ENCODE results near the gene TNFAIP8. TPM values are rescaled to one million over a fixed set of nuclear protein-coding genes. Genes with fewer than 3 reads are reported as not detected.

TNFAIP8 gene
- total and polyA plus RNA-seq, 2 experiments from 2014 or later = 10.6 to 29.2 TPM

- TF ChIP-seq, protein P1, sequence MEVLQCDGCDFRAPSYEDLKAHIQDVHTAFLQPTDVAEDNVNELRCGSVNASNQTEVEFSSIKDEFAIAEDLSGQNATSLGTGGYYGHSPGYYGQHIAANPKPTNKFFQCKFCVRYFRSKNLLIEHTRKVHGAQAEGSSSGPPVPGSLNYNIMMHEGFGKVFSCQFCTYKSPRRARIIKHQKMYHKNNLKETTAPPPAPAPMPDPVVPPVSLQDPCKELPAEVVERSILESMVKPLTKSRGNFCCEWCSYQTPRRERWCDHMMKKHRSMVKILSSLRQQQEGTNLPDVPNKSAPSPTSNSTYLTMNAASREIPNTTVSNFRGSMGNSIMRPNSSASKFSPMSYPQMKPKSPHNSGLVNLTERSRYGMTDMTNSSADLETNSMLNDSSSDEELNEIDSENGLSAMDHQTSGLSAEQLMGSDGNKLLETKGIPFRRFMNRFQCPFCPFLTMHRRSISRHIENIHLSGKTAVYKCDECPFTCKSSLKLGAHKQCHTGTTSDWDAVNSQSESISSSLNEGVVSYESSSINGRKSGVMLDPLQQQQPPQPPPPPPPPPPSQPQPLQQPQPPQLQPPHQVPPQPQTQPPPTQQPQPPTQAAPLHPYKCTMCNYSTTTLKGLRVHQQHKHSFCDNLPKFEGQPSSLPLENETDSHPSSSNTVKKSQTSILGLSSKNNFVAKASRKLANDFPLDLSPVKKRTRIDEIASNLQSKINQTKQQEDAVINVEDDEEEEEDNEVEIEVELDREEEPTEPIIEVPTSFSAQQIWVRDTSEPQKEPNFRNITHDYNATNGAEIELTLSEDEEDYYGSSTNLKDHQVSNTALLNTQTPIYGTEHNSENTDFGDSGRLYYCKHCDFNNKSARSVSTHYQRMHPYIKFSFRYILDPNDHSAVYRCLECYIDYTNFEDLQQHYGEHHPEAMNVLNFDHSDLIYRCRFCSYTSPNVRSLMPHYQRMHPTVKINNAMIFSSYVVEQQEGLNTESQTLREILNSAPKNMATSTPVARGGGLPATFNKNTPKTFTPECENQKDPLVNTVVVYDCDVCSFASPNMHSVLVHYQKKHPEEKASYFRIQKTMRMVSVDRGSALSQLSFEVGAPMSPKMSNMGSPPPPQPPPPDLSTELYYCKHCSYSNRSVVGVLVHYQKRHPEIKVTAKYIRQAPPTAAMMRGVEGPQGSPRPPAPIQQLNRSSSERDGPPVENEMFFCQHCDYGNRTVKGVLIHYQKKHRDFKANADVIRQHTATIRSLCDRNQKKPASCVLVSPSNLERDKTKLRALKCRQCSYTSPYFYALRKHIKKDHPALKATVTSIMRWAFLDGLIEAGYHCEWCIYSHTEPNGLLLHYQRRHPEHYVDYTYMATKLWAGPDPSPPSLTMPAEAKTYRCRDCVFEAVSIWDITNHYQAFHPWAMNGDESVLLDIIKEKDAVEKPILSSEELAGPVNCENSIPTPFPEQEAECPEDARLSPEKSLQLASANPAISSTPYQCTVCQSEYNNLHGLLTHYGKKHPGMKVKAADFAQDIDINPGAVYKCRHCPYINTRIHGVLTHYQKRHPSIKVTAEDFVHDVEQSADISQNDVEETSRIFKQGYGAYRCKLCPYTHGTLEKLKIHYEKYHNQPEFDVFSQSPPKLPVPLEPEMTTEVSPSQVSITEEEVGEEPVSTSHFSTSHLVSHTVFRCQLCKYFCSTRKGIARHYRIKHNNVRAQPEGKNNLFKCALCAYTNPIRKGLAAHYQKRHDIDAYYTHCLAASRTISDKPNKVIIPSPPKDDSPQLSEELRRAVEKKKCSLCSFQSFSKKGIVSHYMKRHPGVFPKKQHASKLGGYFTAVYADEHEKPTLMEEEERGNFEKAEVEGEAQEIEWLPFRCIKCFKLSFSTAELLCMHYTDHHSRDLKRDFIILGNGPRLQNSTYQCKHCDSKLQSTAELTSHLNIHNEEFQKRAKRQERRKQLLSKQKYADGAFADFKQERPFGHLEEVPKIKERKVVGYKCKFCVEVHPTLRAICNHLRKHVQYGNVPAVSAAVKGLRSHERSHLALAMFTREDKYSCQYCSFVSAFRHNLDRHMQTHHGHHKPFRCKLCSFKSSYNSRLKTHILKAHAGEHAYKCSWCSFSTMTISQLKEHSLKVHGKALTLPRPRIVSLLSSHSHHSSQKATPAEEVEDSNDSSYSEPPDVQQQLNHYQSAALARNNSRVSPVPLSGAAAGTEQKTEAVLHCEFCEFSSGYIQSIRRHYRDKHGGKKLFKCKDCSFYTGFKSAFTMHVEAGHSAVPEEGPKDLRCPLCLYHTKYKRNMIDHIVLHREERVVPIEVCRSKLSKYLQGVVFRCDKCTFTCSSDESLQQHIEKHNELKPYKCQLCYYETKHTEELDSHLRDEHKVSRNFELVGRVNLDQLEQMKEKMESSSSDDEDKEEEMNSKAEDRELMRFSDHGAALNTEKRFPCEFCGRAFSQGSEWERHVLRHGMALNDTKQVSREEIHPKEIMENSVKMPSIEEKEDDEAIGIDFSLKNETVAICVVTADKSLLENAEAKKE (CRISPR knock-in tag; IDR thresholded peaks at IDR 0.05) = no peak
- no peak for TF ChIP-seq STAT1 (IDR thresholded peaks at IDR 0.05; ENCODE audit: unreplicated experiment)
- TF ChIP-seq, protein P2, sequence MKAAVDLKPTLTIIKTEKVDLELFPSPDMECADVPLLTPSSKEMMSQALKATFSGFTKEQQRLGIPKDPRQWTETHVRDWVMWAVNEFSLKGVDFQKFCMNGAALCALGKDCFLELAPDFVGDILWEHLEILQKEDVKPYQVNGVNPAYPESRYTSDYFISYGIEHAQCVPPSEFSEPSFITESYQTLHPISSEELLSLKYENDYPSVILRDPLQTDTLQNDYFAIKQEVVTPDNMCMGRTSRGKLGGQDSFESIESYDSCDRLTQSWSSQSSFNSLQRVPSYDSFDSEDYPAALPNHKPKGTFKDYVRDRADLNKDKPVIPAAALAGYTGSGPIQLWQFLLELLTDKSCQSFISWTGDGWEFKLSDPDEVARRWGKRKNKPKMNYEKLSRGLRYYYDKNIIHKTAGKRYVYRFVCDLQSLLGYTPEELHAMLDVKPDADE (IDR thresholded peaks at IDR 0.05) = no peak
- no peak for TF ChIP-seq NANOG (IDR thresholded peaks at IDR 0.05; ENCODE audit: borderline replicate concordance)
- TF ChIP-seq CREB1 (CRISPR knock-in tag; IDR thresholded peaks at IDR 0.05; ENCODE audit: low read depth) = no peak
- no peak for TF ChIP-seq EZH2phosphoT487 (IDR thresholded peaks at IDR 0.05; ENCODE audit: unreplicated experiment)
- TF ChIP-seq ZNF331 (CRISPR knock-in tag; IDR thresholded peaks at IDR 0.05; ENCODE audit: low read depth) = no peak
- no peak for TF ChIP-seq CTCF (conservative IDR thresholded peaks at IDR 0.05; ENCODE audit: low read depth in 2 of 2)
- no peak for TF ChIP-seq ZNF114 (CRISPR knock-in tag; IDR thresholded peaks at IDR 0.05)
- no peak for TF ChIP-seq EZH2 (IDR thresholded peaks at IDR 0.05; ENCODE audit: low read depth, unreplicated experiment)
Observed at GRCh38 chr5:119393201-119393691, 37.4 kb downstream of the TNFAIP8 start (continued).

All from GM23338 (cell line).